Left lung (tissue), 10 donors: ENCODE measurements around the gene SERPINH1. TPM values are rescaled to one million over a fixed set of nuclear protein-coding genes. Genes with fewer than 3 reads are reported as not detected.

Experiments
- ATAC-seq: fragments of 200-7000 bp; cut with Tn5 transposase; one replicate; pipeline ENCODE4 v1.9.1; 2020; ENCODE audit warnings: moderate library complexity
- DNase-seq, 4 donors: peaks; one replicate each; pipeline ENCODE4 v3.0.0-alpha.2; 2013 to 2020
- H3K27ac ChIP-seq, 2 donors: fragments of 200-600 bp; sonication (generic) in 1 of 2; one replicate each; pipeline versions ENCODE4 v1.5.0 to v1.8.0; 2020 to 2021
- H3K27me3 ChIP-seq, 2 donors: fragments of 200-600 bp; sonication (generic) in 1 of 2; one replicate each; pipeline versions ENCODE4 v1.5.0 to v1.8.0; 2020 to 2021
- H3K36me3 ChIP-seq, 2 donors: fragments of 200-600 bp; sonication (generic) in 1 of 2; one replicate each; pipeline versions ENCODE4 v1.5.0 to v1.8.0; 2020 to 2021
- H3K4me1 ChIP-seq, 2 donors: fragments of 200-600 bp; one replicate each; pipeline ENCODE4 v1.8.0; 2021
- H3K4me3 ChIP-seq, 2 donors: fragments of 200-600 bp; sonication (generic) in 1 of 2; one replicate each; pipeline versions ENCODE4 v1.5.0 to v1.8.0; 2020 to 2021; ENCODE audit warnings: mild to moderate bottlenecking in 1 of 2
- H3K9me3 ChIP-seq, 2 donors: fragments of 200-600 bp; sonication (generic) in 1 of 2; one replicate each; pipeline versions ENCODE4 v1.5.0 to v1.8.0; 2020 to 2021
- CTCF ChIP-seq, 2 donors: fragments of 200-600 bp; sonication (generic) in 1 of 2; IDR thresholded peaks; one replicate each; pipeline versions ENCODE4 v1.5.0 to v1.8.0; 2021; ENCODE audit warnings: antibody characterized with exemption in 2 of 2
- intact Hi-C, 2 donors: fragments of 100-400 bp; cut with DNase I; formaldehyde crosslinking; loops; one replicate each; pipeline versions ENCODE4 v1.11.2 to v1.14.2; 2022
- polyA plus RNA-seq, 6 donors: library from polyadenylated mRNA; unstranded; fragments of 120-200 nt; gene quantifications; one replicate each; pipeline ENCODE4 v1.2.1, GENCODE V29; 2013; ENCODE audit not compliant: insufficient read length in 6 of 6
- total RNA-seq, 2 donors: library from RNA; stranded (reverse); fragmentation: NEBNext Ultra II Directional; extraction: Animal tissue kit (Norgen Biotek cat#: 25700); gene quantifications; one replicate each; pipeline ENCODE4 v1.2.1, GENCODE V29; 2021
- donor health status: DM: no; HTN: yes; CAD: no.
- donor health status: DM: no; HTN: no; CAD: no.

SERPINH1 gene
- total and polyA plus RNA-seq, 8 donors: 358 to 538 (median 458) TPM

GRCh38 chr11:75555079-75555811 lies 6.8 kb upstream of the SERPINH1 start:
- H3K27ac ChIP-seq: peak overlapping the region; percentile 64 to 77
- intact Hi-C loops: no loop called here
- no peaks in the 10 kb centered on the region for H3K27me3 ChIP-seq
- no peaks in the 10 kb centered on the region for H3K9me3 ChIP-seq
- TF ChIP-seq CTCF (IDR thresholded peaks at IDR 0.05): no peak
- DNase-seq: peak in 1 of 4 donors; percentile 45
- no peaks in the 10 kb centered on the region for H3K36me3 ChIP-seq
- ATAC-seq: no peak
- H3K4me3 ChIP-seq: no peak overlapping the region
- peaks cover 33 to 48% of the 10 kb centered on the region in 2 donors for H3K4me1 ChIP-seq

GRCh38 chr11:75556275-75556674 lies 5.8 kb upstream of the SERPINH1 start:
- no peak for TF ChIP-seq CTCF (IDR thresholded peaks at IDR 0.05)
- Histone ChIP-seq H3K4me1 (peaks cover 39 to 58% of the 10 kb centered on the region in 2 donors), H3K36me3 (no peaks in the 10 kb centered on the region), H3K4me3 (no peak overlapping the region), H3K27me3 (peaks cover 0 to 2% of the 10 kb centered on the region in 2 donors), H3K27ac (no peak overlapping the region), H3K9me3 (no peaks in the 10 kb centered on the region)
- ATAC-seq: no peak
- DNase-seq: no peak
- intact Hi-C loops: no loop called here

- Histone ChIP-seq H3K27me3 (peaks cover 0 to 19% of the 10 kb centered on the region in 2 donors), H3K4me3 (no peak overlapping the region), H3K27ac (peak overlapping the region; percentile 94 to 100), H3K9me3 (no peaks in the 10 kb centered on the region), H3K36me3 (no peaks in the 10 kb centered on the region), H3K4me1 (peaks cover 39 to 68% of the 10 kb centered on the region in 2 donors)
- peak; percentile 74 to 93 (median 80) for DNase-seq
- ATAC-seq: peak; percentile 53
- intact Hi-C loops: no loop called here
- no peak for TF ChIP-seq CTCF (IDR thresholded peaks at IDR 0.05)
These were observed 4.2 kb upstream of the SERPINH1 start for GRCh38 chr11:75557666-75558494.

GRCh38 chr11:75558939-75559843 lies 2.9 kb upstream of the SERPINH1 start:
- Histone ChIP-seq H3K4me1 (peaks cover 36 to 64% of the 10 kb centered on the region in 2 donors), H3K27ac (peak overlapping the region; percentile 94 to 100), H3K4me3 (no peak overlapping the region), H3K36me3 (no peaks in the 10 kb centered on the region), H3K9me3 (no peaks in the 10 kb centered on the region), H3K27me3 (peaks cover 0 to 23% of the 10 kb centered on the region in 2 donors)
- no peak for TF ChIP-seq CTCF (IDR thresholded peaks at IDR 0.05)
- DNase-seq: peak; percentile 56 to 92 (median 80)
- intact Hi-C loops: no loop called here
- peak; percentile 56 for ATAC-seq
